MV-4-11 (cell line): ENCODE results near the gene PTPN5.
"Not testable (repeated sequence)": the region's sequence is repeated elsewhere in the genome, so short reads cannot be mapped to it uniquely, and the experiment has no call there.

Experiments used
- DNase-seq: peaks from one replicate; lab custom pipeline; 2025; lab: John Stamatoyannopoulos, UW

The PTPN5 gene

DNA sequence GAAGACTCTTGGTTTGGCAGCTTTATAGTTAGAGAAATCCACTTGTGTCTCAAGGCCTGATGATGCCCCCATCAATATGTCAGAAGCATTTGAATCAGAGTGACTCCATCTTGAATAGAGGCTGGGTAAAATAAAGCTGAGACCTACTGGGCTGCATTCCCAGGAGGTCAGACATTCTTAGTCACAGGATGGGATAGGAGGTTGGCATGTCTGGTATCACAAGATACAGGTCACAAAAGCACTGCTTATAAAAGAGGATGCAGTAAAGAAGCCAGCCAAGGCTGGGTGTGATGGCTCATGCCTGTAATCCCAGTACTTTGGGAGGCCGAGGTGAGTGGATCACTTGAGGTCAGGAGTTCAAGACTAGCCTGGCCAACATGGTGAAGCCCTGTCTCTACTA lies 109.6 kb downstream of the PTPN5 start:
- not testable (repeated sequence) for DNase-seq
